AG10803 (cell line): ENCODE data around the gene CDC6.

Experiments used
- DNase-seq: peaks from one replicate; pipeline ENCODE4 v3.0.0; 2010; ENCODE audit warnings: low read depth
- H3K4me3 ChIP-seq: 2 replicates; pipeline ENCODE4 v1.5.1; 2011; ENCODE audit warnings: mild to moderate bottlenecking, low read length, control low read depth
- CTCF ChIP-seq: conservative IDR thresholded peaks from 2 replicates; pipeline ENCODE4 v1.5.1; 2011; ENCODE audit warnings: mild to moderate bottlenecking, low read length, control low read depth, inconsistent platforms

Gene CDC6

GRCh38 chr17:40347319-40348135 is 59.8 kb downstream of the CDC6 start:
- no peak for TF ChIP-seq CTCF
- no peak overlapping the region for H3K4me3 ChIP-seq
- no peak for DNase-seq

- no peak for DNase-seq
- H3K4me3 ChIP-seq = no peak overlapping the region
- TF ChIP-seq CTCF = no peak
These were observed 60.4 kb downstream of the CDC6 start for GRCh38 chr17:40348136-40348504.

GRCh38 chr17:40348562-40349476 is 61.1 kb downstream of the CDC6 start:
- no peak for DNase-seq
- no peak overlapping the region for H3K4me3 ChIP-seq
- TF ChIP-seq CTCF = no peak

- DNase-seq = no peak
- TF ChIP-seq CTCF = no peak
- H3K4me3 ChIP-seq = no peak overlapping the region
These were observed 61.8 kb downstream of the CDC6 start for GRCh38 chr17:40349477-40349894.

- no peak overlapping the region for H3K4me3 ChIP-seq
- DNase-seq = no peak
These were observed 62.4 kb downstream of the CDC6 start for GRCh38 chr17:40349895-40350688.

More at GRCh38 chr17:40349895-40350688, 62.4 kb downstream of the CDC6 start:
- no peak for TF ChIP-seq CTCF
